ENCODE data around the gene TOX4.
A peak's percentile ranks its signal among the peaks of the same experiment; 100 is the strongest.

Gene TOX4

DNA sequence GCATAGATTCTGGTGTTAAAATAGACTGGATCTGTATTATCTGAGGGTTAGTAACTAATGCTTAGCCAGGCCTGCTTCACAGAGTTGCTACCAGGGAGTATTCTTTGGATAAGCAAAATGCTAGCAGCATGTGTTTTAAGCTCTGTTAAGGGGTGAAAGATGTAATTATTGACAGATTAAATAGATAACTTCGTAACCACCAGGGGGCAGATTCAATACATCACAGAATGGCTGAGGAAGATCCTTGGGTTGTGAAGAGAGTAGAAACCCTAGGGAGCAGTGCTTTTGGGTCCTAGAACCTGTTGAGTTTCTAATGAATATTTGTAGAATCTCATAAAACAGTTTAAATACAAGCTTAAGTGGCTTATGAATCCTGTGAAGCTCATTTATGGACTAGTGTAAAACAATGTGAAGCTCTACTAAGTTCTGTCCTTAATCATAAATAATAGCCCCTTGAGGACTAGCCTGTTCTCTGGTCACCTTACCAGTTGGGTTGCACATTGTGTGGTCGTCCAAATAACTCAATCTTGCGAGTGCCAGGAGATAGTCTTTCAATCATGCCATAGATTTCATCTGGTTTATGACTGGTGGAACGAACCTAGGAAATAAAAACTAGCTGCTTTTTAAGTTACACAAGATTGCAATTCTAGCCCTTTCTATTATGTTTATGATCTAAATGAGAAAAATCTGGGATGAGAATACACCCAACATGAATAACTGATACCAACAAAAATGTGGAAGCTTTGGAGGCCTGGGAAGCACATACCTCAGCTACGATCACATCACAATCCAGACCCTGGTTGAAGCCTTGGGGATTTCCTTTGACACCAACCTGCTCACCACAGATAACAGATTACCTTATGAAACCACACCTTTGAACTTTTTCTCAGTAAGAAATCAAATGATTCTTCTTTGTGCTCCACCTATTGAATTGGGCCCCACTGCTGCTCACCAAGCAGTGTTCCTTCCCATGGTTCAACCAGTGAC lies 21.8 kb downstream of the TOX4 start:
- DNase-seq (ENCODE audit: insufficient read length, low spot score) (no peak), FAIRE-seq (peak; percentile 66)
- TF ChIP-seq POU2F2 (IDR thresholded peaks at IDR 0.05; ENCODE audit: low read depth, low read length) (no peak), PAX5 (IDR thresholded peaks at IDR 0.05; ENCODE audit: insufficient read depth, low read length, severe bottlenecking) (no peak), POLR2AphosphoS5 (IDR thresholded peaks at IDR 0.05; ENCODE audit: low read depth, low read length) (peak; percentile 30; the same call in 1 of the 2 replicates), POLR2A (IDR thresholded peaks at IDR 0.05; ENCODE audit: low read depth, low read length) (no peak)

DNA sequence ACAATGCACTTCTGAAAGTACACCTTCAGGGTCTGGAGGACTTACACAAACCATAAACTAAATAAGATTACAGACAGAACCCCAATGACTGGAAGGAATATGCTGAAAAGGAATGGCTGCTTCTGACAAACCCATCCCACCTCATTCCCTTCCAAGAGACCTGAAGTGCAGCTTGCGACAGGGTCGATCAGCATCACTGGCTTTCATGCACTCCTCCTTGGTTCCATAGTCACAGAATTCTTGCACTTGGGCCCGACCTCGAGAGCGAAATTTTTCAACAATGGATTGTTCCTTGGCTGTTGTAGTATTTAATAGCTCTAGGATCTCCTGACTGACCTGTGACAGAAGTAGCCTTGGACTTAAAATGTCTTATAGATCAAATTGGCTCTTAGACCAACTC lies 24.6 kb downstream of the TOX4 start:
- FAIRE-seq (no peak), DNase-seq (ENCODE audit: insufficient read length, low spot score) (no peak)
- TF ChIP-seq POLR2AphosphoS5 (IDR thresholded peaks at IDR 0.05; ENCODE audit: low read depth, low read length), result no peak
- TF ChIP-seq POLR2A (IDR thresholded peaks at IDR 0.05; ENCODE audit: low read depth, low read length), result no peak
- no peak for TF ChIP-seq PAX5 (IDR thresholded peaks at IDR 0.05; ENCODE audit: insufficient read depth, low read length, severe bottlenecking)
- TF ChIP-seq TAF1 (IDR thresholded peaks at IDR 0.05; ENCODE audit: low read depth, low read length), result no peak
- no peak for TF ChIP-seq POU2F2 (IDR thresholded peaks at IDR 0.05; ENCODE audit: low read depth, low read length)
- TF ChIP-seq SPI1 (IDR thresholded peaks at IDR 0.05; ENCODE audit: low read depth, low read length), result no peak

DNA sequence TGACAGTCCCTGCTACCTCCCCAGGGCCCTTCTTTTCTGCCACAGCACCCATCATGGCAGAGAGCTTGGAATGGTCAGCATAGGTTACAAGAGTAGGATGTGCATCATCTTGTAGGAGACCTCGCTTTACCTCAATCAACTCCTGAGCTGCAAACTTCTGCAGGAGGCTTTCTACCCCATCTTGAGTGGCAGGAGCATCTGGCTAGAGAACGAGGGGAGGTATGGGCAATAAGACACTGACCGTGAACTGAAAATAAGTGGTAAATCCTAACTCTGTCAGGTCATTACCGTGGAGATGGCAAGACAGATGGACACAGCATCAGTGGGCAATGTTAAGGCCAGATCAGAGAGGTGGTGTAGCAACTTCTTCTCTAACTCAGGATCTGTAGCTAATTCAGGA lies 26.4 kb downstream of the TOX4 start:
- no peak for FAIRE-seq
- TF ChIP-seq POLR2A (IDR thresholded peaks at IDR 0.05; ENCODE audit: low read depth, low read length) (no peak), PAX5 (IDR thresholded peaks at IDR 0.05; ENCODE audit: insufficient read depth, low read length, severe bottlenecking) (no peak), POLR2AphosphoS5 (IDR thresholded peaks at IDR 0.05; ENCODE audit: low read depth, low read length) (no peak; the same call in 1 of the 2 replicates)

DNA sequence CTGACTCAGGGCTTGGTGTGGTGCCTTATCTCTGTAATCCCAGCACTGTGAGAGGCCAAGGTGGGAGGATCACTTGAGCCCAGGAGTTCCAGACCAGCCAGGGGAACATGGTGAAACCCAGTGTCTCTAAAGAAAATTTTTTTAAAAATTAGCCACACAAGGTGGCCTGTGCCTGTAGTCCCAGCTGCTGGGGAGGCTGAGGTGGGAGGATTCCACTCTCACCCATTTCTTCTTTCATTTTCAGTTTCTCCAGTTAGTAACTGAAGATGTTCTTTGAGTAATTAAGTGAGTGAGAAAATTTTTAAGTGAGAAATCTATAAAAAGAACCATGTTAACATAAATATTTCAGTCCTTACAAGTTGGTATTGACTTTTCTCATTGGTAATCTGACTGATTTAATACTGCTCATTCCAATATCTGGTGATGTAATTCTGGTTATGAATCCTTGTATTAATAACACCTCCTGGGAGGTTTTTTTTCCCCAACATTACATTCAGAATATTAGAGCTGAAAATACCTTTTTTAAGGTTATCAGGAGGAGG lies 28.1 kb downstream of the TOX4 start:
- no peak for DNase-seq (ENCODE audit: insufficient read length, low spot score)
- TF ChIP-seq POLR2AphosphoS5 (IDR thresholded peaks at IDR 0.05; ENCODE audit: low read depth, low read length), result no peak
- no peak for TF ChIP-seq SPI1 (IDR thresholded peaks at IDR 0.05; ENCODE audit: low read depth, low read length)
- TF ChIP-seq TAF1 (IDR thresholded peaks at IDR 0.05; ENCODE audit: low read depth, low read length), result no peak
- TF ChIP-seq POU2F2 (IDR thresholded peaks at IDR 0.05; ENCODE audit: low read depth, low read length), result no peak
- no peak for TF ChIP-seq POLR2A (IDR thresholded peaks at IDR 0.05; ENCODE audit: low read depth, low read length)
- TF ChIP-seq PAX5 (IDR thresholded peaks at IDR 0.05; ENCODE audit: insufficient read depth, low read length, severe bottlenecking), result no peak
- no peak for FAIRE-seq

More for the DNA sequence above, 26.4 kb downstream of the TOX4 start:
- no peak for DNase-seq (ENCODE audit: insufficient read length, low spot score)

DNA sequence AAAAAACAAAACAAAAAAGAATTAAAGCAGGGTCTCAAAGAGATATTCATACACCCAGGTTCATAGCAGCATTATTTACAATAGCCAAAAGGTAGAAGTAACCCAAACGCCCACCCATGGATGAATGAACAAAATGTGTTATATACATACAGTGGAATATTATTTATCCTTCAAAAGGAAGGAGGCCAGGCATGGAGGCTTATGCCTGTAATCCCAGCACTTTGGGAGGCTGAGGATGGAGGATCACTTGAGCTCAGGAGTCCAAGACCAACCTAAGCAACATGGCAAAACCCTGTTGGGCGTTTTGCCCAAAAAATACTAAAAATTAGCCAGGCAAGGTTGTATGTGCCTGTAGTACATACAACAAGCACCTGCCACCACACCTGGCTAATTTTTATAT lies 29.6 kb downstream of the TOX4 start:
- TF ChIP-seq POLR2A (IDR thresholded peaks at IDR 0.05; ENCODE audit: low read depth, low read length), result no peak
- no peak for TF ChIP-seq TAF1 (IDR thresholded peaks at IDR 0.05; ENCODE audit: low read depth, low read length)
- no peak for TF ChIP-seq POU2F2 (IDR thresholded peaks at IDR 0.05; ENCODE audit: low read depth, low read length)
- TF ChIP-seq POLR2AphosphoS5 (IDR thresholded peaks at IDR 0.05; ENCODE audit: low read depth, low read length), result no peak
- TF ChIP-seq SPI1 (IDR thresholded peaks at IDR 0.05; ENCODE audit: low read depth, low read length), result no peak
- no peak for TF ChIP-seq PAX5 (IDR thresholded peaks at IDR 0.05; ENCODE audit: insufficient read depth, low read length, severe bottlenecking)
- FAIRE-seq (no peak), DNase-seq (ENCODE audit: insufficient read length, low spot score) (no peak)

DNA sequence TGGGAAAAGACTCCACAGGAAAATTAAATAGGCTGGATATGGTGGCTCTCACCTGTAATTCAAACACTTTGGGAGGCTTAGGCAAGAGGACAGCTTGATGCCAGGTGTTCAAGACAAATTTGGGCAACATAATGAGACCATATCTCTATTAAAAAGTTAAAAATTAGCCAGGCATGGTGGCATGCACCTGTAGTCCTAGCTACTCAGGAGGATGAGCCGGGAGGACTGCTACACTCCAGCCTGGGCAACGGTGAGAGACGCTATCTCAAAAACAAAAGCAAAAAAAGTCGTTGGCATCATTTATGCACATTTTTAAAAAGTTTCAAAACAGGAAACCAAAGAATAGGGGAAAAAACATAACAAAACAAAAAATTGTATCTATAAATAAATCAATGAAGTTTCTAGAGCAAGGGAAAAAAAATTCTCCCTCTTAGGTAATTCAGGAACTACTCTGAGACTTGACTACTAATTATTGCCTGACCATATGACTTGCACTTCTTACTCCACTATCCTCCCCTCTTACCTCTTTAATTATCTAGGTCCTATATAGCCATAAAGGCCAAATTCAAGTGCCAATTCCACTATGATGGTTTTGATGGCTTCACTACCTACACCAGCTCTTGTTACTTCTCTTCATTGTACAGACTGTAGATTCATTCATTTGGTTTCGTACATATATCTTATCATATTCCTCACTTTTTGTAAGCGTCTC lies 32.6 kb downstream of the TOX4 start:
- FAIRE-seq (no peak), DNase-seq (ENCODE audit: insufficient read length, low spot score) (no peak)
- TF ChIP-seq POLR2AphosphoS5 (IDR thresholded peaks at IDR 0.05; ENCODE audit: low read depth, low read length) (no peak), TAF1 (IDR thresholded peaks at IDR 0.05; ENCODE audit: low read depth, low read length) (no peak), PAX5 (IDR thresholded peaks at IDR 0.05; ENCODE audit: insufficient read depth, low read length, severe bottlenecking) (no peak), POLR2A (IDR thresholded peaks at IDR 0.05; ENCODE audit: low read depth, low read length) (no peak), POU2F2 (IDR thresholded peaks at IDR 0.05; ENCODE audit: low read depth, low read length) (no peak), SPI1 (IDR thresholded peaks at IDR 0.05; ENCODE audit: low read depth, low read length) (no peak)

DNA sequence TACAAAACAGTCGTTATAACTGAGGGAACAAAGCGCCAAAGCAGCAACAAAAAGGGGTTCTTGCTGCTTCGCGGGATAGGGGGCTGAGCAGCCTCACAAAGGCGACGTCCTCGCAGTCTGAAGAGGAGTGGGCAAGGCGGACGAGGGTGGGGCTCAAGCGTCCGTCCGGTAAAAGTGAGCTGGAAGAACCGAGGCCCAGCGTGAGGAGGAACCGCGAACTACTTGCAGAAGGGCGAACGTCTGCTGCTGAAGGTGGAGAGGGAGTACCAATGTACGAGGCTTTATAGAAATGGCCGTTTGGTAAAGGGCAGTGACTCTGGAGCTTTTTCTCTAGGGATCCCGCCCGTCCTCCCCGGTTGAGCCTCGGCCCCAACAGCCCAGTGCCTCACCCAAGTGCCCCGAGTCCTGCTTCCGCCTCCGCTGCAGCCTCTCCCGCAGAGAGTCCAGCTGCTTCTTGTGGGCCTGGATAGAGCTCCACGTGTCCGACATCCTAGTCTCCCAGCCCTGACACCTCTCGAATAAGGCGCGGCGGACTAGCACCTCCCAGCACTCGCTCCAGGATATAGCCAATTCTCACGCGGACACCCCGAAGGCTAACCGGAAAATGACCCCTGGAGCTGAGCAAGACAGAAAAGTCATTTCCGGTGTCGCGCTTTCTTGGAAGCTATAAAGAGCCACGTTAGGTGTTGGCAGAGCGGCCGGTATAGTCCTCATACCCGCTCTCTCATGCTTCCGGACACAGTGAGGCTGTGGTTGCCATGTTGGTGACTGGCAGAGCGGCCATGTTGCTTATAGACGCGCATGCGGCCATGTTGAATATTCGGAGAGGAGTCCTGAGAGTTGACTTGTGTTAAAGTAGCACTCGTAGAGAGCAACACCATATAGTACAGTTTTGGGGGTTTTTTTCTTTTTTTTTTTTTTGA lies 34.0 kb downstream of the TOX4 start, which contains the start of gene METTL3:
METTL3 (minus strand) TSS at position 606 of the 923 bp plus-strand sequence; CDS start at position 489, 117 bp downstream.
- TF ChIP-seq POLR2AphosphoS5 (IDR thresholded peaks at IDR 0.05; ENCODE audit: low read depth, low read length), result peak; percentile 83
- TF ChIP-seq POLR2A (IDR thresholded peaks at IDR 0.05; ENCODE audit: low read depth, low read length), result peak; percentile 75
- TF ChIP-seq SPI1 (IDR thresholded peaks at IDR 0.05; ENCODE audit: low read depth, low read length), result no peak
- TF ChIP-seq PAX5 (IDR thresholded peaks at IDR 0.05; ENCODE audit: insufficient read depth, low read length, severe bottlenecking), result no peak
- TF ChIP-seq POU2F2 (IDR thresholded peaks at IDR 0.05; ENCODE audit: low read depth, low read length), result no peak
- peak; percentile 81 for TF ChIP-seq TAF1 (IDR thresholded peaks at IDR 0.05; ENCODE audit: low read depth, low read length)
- DNase-seq (ENCODE audit: insufficient read length, low spot score) (peak; percentile 67), FAIRE-seq (peak; percentile 88)

DNA sequence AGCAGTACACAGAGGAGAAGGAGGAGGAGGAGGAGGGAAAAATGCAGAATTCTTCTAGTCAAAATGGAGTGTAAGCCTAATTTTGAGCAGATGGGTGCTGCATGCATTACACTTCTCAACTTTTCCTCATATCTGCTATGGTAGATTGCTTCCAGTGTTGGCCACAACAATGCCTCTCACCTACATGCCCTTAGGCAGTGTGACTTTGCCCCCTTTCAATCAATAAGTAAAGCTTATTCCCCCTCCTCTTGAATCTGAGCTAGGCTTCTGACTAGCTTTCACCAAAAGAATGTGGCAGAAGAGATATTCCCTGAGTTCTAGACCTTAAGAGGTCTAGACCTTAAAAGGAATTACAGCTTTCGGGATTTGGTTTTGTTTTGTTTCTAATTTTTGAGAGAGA lies 37.3 kb downstream of the TOX4 start:
- TF ChIP-seq POLR2AphosphoS5 (IDR thresholded peaks at IDR 0.05; ENCODE audit: low read depth, low read length) (no peak), TAF1 (IDR thresholded peaks at IDR 0.05; ENCODE audit: low read depth, low read length) (no peak), POU2F2 (IDR thresholded peaks at IDR 0.05; ENCODE audit: low read depth, low read length) (no peak), POLR2A (IDR thresholded peaks at IDR 0.05; ENCODE audit: low read depth, low read length) (no peak), SPI1 (IDR thresholded peaks at IDR 0.05; ENCODE audit: low read depth, low read length) (no peak), PAX5 (IDR thresholded peaks at IDR 0.05; ENCODE audit: insufficient read depth, low read length, severe bottlenecking) (no peak)
- DNase-seq (ENCODE audit: insufficient read length, low spot score) (no peak), FAIRE-seq (no peak)
